ENCODE results near the gene GPRIN2.

GPRIN2 gene

DNA sequence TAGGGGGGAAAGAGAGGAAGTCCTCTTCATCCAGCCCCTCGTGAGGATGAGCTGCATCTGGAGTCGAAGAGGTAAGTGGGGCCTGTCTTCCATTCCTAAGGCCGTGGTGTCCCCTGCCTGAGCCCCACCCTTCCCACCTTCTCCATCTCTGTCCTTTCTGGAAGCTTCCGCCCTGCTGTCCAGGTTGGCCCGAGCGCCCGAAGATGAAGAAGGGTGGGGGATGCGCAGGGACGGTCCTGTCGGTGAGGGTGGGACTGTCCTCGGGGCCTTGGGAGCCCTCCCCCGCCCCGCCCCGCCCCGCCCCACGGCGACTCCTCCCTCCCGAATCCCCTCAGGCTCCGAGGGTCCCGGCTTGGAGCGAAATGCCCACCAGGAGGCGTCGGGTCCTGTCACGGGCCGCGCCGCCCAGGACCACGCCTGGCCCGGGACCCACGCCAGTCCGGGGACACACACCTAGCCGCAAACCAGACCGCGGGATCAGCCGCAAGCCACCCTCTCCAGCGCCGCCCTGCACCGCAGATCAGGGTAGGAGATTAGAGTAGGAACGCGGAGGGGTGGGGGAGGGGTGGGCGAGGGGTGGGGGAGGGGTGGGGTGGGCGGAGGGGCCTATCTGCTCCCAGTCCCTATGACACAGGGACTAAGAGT is 15.3 kb downstream of the GPRIN2 start:
- POLR2A ChIA-PET: no interaction called here
- no peak for DNase-seq (ENCODE audit: extremely low spot score)
- CTCF ChIA-PET: no interaction called here
- no peak for TF ChIP-seq L3MBTL2 (conservative IDR thresholded peaks at IDR 0.05)
- no peak for TF ChIP-seq TARDBP (IDR thresholded peaks at IDR 0.05)
- TF ChIP-seq, protein P1, sequence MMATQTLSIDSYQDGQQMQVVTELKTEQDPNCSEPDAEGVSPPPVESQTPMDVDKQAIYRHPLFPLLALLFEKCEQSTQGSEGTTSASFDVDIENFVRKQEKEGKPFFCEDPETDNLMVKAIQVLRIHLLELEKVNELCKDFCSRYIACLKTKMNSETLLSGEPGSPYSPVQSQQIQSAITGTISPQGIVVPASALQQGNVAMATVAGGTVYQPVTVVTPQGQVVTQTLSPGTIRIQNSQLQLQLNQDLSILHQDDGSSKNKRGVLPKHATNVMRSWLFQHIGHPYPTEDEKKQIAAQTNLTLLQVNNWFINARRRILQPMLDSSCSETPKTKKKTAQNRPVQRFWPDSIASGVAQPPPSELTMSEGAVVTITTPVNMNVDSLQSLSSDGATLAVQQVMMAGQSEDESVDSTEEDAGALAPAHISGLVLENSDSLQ (IDR thresholded peaks at IDR 0.05): no peak
- TF ChIP-seq NFRKB (IDR thresholded peaks at IDR 0.05): no peak
- TF ChIP-seq HDGF (IDR thresholded peaks at IDR 0.05; ENCODE audit: borderline replicate concordance): no peak
- TF ChIP-seq ZNF384 (IDR thresholded peaks at IDR 0.05): no peak
- no peak for TF ChIP-seq ARNT (IDR thresholded peaks at IDR 0.05)

DNA sequence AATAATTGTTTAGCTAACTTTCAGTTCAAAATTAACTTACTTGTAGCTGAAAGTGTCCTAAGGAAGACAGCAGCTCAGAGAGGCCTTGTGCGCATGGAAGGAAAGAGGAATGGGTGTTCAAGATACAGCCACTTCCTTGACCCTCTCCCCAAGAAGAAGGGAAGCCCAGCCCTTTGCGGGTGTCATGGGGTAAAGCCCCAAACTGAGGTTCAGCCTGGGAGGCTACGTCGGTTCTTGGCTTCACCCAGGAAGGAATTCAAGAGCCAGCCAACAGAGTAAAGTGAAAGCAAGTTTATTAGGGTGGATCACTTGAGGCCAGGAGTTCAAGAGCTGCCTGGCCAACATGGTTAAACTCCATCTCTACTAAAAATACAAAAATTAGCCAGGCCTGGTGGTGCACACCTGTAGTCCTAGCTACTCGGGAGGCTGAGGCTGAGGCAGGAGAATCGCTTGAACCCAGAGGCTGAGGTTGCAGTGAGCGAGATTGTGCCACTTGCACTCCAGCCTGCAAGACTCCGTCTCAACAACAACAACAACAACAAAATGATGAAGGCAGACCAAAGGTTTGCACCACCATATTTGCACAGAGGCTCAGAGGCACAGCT is 15.9 kb downstream of the GPRIN2 start:
- ChIA-PET CTCF (interaction anchor here (0.7 kb wide), 1 partner anchor 10 kb away, joined by 6 read pairs; no protein-coding TSS in a partner anchor), POLR2A (no interaction called here)
- TF ChIP-seq SUZ12 (IDR thresholded peaks at IDR 0.05) (no peak), LEF1 (IDR thresholded peaks at IDR 0.05; ENCODE audit: borderline replicate concordance) (no peak), ARNT (IDR thresholded peaks at IDR 0.05) (no peak), BHLHE40 (IDR thresholded peaks at IDR 0.05; ENCODE audit: borderline replicate concordance) (no peak), NFRKB (IDR thresholded peaks at IDR 0.05) (no peak), FOXM1 (IDR thresholded peaks at IDR 0.05; ENCODE audit: borderline replicate concordance) (no peak), SP1 (IDR thresholded peaks at IDR 0.05) (no peak), CTBP1 (IDR thresholded peaks at IDR 0.05; ENCODE audit: borderline replicate concordance) (no peak), ZNF384 (IDR thresholded peaks at IDR 0.05) (no peak), ELF4 (IDR thresholded peaks at IDR 0.05) (no peak), FOXK2 (IDR thresholded peaks at IDR 0.05) (no peak), FOXA1 (IDR thresholded peaks at IDR 0.05) (no peak), L3MBTL2 (conservative IDR thresholded peaks at IDR 0.05) (no peak), HDGF (IDR thresholded peaks at IDR 0.05; ENCODE audit: borderline replicate concordance) (no peak), TARDBP (IDR thresholded peaks at IDR 0.05) (no peak)
- TF ChIP-seq, protein P1 (IDR thresholded peaks at IDR 0.05): no peak
- DNase-seq (ENCODE audit: extremely low spot score): no peak

DNA sequence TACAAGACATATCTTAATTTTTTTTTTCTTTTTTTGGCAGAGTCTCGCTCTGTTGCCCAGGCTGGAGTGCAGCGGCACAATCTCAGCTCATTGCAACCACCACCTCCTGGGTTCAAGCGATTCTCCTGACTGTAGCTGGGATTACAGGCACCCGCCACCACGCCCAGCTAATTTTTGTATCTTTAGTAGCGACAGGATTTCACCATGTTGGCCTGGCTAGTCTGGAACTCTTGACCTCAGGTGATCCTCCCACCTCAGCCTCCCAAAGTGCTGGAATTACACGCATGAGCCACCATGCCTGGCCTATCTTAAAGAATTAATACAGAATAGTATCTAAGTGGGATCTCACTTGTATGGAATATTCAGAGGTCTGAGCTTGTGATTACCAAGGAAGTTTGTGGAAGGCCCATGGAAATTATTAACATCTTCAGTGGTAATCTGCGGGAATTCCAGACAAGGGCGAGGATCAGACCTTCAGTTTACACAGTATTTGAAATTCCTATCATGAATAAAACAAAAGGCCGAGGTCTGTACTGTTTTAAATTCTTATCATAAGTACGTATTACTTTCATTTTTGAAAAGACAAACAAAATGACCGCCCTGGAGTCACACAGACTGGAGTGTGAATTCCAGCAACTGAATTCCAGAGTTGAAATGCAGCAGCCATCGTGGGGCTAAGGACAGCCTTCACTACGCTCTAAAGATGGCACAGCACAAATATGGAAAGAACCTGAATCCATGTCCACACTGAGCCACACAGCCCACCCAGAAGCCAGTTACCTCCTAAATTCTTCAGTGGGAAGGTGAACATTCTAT is 16.7 kb downstream of the GPRIN2 start:
- ChIA-PET CTCF (interaction anchor here (0.7 to 1.2 kb wide), 2 partner anchors 9 to 18 kb away, joined by 3 to 6 read pairs; no protein-coding TSS in a partner anchor), POLR2A (no interaction called here)

DNA sequence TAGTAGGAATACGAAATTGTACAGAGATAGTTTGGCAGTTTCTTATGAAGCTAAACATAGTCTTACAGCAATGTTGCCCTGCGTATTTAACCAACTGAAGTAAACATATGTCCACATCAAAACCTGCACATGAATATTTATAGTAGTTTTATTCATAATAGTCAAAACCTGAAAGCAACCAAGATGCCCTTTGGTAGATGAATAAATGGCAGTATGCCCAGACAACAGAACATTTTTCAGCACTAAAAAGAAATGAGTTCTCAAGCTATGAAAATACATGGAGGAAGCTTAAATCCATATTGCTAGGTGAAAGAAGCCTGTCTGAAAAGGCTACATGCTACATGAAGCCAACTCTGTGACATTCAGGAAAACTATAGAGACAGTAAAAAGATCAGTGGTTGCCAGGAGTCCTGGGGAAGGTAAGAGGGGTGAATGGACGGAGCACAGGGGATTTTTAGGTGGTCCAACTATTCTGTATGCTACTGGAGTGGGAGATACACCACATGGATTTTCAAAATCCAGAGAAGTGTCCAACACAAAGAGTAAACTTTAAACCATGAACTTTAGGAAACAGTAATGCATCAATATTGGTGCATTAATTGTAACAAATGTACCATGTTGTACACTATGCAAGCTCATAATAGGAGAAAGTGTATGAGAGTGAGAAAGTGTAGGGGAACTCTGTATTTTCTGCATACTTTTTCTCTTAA is 17.6 kb downstream of the GPRIN2 start:
- DNase-seq (ENCODE audit: extremely low spot score): no peak
- ChIA-PET CTCF (interaction anchor here (1.2 kb wide), 1 partner anchor 17 kb away, joined by 3 read pairs; no protein-coding TSS in a partner anchor), POLR2A (no interaction called here)
- TF ChIP-seq L3MBTL2 (conservative IDR thresholded peaks at IDR 0.05): no peak
- no peak for TF ChIP-seq FOXA1 (IDR thresholded peaks at IDR 0.05)
- TF ChIP-seq SUZ12 (IDR thresholded peaks at IDR 0.05): no peak
- TF ChIP-seq HDGF (IDR thresholded peaks at IDR 0.05; ENCODE audit: borderline replicate concordance): no peak
- no peak for TF ChIP-seq FOXK2 (IDR thresholded peaks at IDR 0.05)
- no peak for TF ChIP-seq BHLHE40 (IDR thresholded peaks at IDR 0.05; ENCODE audit: borderline replicate concordance)
- TF ChIP-seq, protein P1 (IDR thresholded peaks at IDR 0.05): no peak
- TF ChIP-seq ARNT (IDR thresholded peaks at IDR 0.05): no peak
- TF ChIP-seq ZNF384 (IDR thresholded peaks at IDR 0.05): no peak
- no peak for TF ChIP-seq FOXM1 (IDR thresholded peaks at IDR 0.05; ENCODE audit: borderline replicate concordance)
- TF ChIP-seq CTBP1 (IDR thresholded peaks at IDR 0.05; ENCODE audit: borderline replicate concordance): no peak
- no peak for TF ChIP-seq SP1 (IDR thresholded peaks at IDR 0.05)
- no peak for TF ChIP-seq TARDBP (IDR thresholded peaks at IDR 0.05)
- TF ChIP-seq LEF1 (IDR thresholded peaks at IDR 0.05; ENCODE audit: borderline replicate concordance): no peak
- TF ChIP-seq ELF4 (IDR thresholded peaks at IDR 0.05): no peak
- TF ChIP-seq NFRKB (IDR thresholded peaks at IDR 0.05): no peak

More for the DNA sequence above, 16.7 kb downstream of the GPRIN2 start:
- no peak for TF ChIP-seq SUZ12 (IDR thresholded peaks at IDR 0.05)
- no peak for TF ChIP-seq FOXM1 (IDR thresholded peaks at IDR 0.05; ENCODE audit: borderline replicate concordance)
- no peak for TF ChIP-seq ARNT (IDR thresholded peaks at IDR 0.05)
- no peak for TF ChIP-seq ZNF384 (IDR thresholded peaks at IDR 0.05)
- no peak for TF ChIP-seq FOXA1 (IDR thresholded peaks at IDR 0.05)
- TF ChIP-seq HDGF (IDR thresholded peaks at IDR 0.05; ENCODE audit: borderline replicate concordance): no peak
- TF ChIP-seq SP1 (IDR thresholded peaks at IDR 0.05): no peak
- no peak for DNase-seq (ENCODE audit: extremely low spot score)

DNA sequence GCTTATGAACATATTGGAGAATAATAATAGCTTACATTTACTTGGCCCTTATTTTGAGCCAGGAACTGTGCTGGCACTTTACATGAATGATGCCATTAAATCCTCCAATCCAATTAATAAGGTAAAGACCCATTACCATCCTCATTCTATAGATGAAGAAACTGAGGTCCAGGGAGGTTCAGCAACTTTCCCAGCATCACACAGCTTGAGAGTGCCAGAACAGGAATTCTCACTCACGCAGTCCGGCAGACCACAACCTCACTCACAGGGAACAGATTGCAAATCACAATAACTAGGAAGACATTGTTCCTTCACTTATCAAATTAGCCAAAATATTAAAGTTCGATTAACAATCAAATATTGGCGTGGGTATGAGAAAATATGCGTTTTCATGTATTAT is 18.3 kb downstream of the GPRIN2 start:
- POLR2A ChIA-PET: no interaction called here

More for the DNA sequence above, 18.3 kb downstream of the GPRIN2 start:
- CTCF ChIA-PET: interaction anchor here (1.2 kb wide), 1 partner anchor 17 kb away, joined by 3 read pairs; no protein-coding TSS in a partner anchor
- no peak for DNase-seq (ENCODE audit: extremely low spot score)
- TF ChIP-seq FOXA1 (IDR thresholded peaks at IDR 0.05): no peak
- TF ChIP-seq CTBP1 (IDR thresholded peaks at IDR 0.05; ENCODE audit: borderline replicate concordance): no peak
- TF ChIP-seq ZNF384 (IDR thresholded peaks at IDR 0.05): no peak
- no peak for TF ChIP-seq HDGF (IDR thresholded peaks at IDR 0.05; ENCODE audit: borderline replicate concordance)
- no peak for TF ChIP-seq BHLHE40 (IDR thresholded peaks at IDR 0.05; ENCODE audit: borderline replicate concordance)
- no peak for TF ChIP-seq TARDBP (IDR thresholded peaks at IDR 0.05)
- TF ChIP-seq, protein P1 (IDR thresholded peaks at IDR 0.05): no peak
- no peak for TF ChIP-seq NFRKB (IDR thresholded peaks at IDR 0.05)
- TF ChIP-seq L3MBTL2 (conservative IDR thresholded peaks at IDR 0.05): no peak
- TF ChIP-seq SUZ12 (IDR thresholded peaks at IDR 0.05): no peak
- TF ChIP-seq SP1 (IDR thresholded peaks at IDR 0.05): no peak
- TF ChIP-seq ARNT (IDR thresholded peaks at IDR 0.05): no peak
- TF ChIP-seq ELF4 (IDR thresholded peaks at IDR 0.05): no peak
- no peak for TF ChIP-seq LEF1 (IDR thresholded peaks at IDR 0.05; ENCODE audit: borderline replicate concordance)

Measured in HEK293T (cell line).